Stimulated activated CD8-positive, alpha-beta memory T cell treated with anti-CD3 and anti-CD28 coated beads, Interleukin-4, amount 100 ng/mL, for 24 hours (primary cell): ENCODE measurements around the gene SYT1.

Source experiments
- DNase-seq: peaks from one replicate; pipeline ENCODE4 v3.0.0-alpha.2; 2020; ENCODE audit warnings: low read depth

SYT1 gene

DNA sequence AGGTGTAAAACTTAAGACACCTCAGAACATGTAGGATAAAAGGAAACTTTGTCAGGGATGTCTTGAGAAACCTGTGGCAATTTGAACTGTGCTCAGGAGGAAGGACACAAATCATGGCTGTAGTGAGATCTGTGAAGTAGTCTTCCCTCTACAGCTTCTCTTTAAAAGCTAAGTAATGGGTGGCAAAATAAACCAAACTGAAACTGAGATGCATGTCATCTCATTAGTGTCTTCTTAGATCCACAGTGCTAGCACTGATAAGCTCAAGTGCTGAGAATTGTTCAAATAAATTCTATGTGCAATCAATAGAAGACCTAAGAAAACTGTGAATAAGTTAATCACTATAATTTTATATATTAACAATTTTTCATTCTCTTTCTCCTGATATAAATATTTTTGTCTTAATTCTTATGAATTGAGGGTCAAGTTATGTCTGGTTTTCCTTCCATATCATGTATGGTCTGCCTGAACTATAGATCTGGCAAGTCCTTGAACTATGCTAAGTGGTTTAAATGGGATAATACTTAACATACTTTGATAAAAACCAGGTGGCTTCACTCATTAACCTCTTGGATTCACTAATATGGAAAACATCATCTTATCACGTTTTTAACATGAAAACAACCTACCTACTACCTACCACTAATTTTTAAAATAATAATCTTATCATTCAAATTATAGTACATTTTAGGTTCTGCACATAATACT, 27.2 kb downstream of the SYT1 start:
- DNase-seq = no peak

DNA sequence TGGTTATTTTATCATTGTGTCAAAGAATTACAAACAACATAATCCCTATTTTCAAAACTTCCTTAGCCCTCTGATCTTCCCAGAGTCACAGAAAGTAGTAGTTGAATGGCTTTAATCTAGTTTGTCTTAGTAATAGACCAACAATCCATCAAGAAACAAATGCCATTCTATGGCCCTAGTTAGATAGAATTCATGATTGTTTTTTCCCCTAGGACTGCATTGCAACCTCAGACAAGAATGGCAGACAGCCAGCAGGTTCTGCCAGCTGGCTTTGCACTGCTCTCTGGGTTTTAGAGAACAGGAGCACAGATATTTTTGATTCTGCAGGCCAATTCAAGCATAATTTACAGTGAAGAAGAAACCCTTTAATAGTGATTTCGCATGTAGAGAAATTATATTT, 33.8 kb downstream of the SYT1 start:
- no peak for DNase-seq

DNA sequence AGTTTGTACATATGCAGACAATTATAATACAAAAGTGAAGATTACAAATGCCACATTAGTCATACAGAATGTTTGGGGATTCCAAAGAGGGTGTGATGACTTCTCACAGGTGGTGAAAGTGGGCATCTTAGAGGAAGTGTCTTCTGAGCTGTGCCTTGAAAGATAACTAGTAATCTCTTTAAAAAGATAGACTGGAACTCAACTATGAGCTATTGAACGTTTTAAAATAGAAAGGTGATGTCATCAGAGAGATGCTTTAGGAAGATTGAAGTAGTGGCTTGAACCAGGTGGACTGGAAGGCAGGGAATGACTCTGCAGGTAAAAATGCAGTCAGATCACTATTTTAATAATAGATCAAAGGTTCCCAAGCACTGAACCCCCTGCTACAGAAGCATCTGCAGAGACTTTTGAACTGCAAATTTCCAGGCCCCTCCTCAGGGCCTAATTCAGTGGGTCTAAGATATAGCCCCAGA, 50.3 kb downstream of the SYT1 start:
- no peak for DNase-seq

DNA sequence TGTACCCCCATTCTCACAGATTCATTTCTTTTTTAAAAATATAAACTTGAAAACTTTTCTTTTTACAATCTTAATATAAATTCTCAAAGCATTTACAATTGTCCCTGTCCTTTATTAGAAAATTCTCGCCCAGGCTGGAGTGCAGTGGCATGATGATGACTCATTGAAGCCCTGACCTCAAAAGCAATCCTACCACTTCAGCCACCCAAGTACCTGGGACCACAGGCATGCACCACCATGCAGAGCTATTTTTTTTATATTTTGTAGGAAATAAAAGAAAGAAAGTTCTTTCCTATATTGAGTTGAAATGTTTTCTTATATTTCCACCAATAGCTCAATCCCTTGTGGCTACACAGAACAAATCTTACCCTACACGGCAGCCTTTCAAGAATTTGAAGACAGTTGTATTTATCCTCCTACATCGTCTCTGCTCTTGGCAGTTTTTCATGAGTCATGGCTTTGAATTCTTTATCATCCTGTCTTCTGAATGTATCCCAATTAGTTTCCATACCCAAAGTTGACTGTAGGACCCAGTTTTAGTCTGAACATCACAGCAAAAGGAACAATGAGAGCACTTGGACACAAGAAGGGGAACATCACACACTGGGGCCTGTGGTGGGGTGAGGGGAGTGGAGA, 52.4 kb downstream of the SYT1 start:
- DNase-seq = no peak

DNA sequence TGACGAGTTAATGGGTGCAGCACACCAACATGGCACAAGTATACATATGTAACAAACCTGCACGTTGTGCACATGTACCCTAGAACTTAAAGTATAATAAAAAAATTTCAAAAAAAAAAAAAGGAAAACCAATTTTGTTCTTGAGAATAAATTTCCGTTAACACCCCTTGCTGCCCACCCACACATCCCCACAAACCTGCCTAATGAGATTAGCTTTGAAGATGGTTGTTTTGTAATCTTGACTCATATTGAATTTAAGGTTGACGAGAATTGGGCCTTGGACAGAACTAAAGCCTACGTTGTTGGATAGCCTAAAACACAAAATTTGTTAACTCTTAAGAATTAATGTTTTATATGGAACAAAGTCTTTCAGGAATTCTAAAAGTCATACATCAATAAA, 52.9 kb downstream of the SYT1 start:
- no peak for DNase-seq

DNA sequence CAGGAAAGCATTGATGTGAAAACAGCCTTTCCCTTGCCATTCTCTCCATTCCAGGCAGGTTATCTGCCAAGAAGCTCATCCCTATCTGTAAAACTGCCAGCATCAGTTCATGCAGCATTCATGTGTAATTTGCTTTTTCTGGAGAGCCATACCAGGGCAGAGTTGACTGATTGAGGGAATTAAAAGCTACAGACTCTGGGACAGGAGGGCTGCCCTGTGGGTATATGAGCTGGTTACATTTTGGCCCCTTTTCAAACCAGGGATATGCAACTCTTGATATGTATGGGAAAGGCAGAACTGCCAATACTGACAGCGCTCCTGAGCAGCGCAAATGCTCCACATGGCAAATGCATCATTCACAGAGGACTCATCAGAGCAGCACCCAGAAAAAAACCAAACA, 53.7 kb downstream of the SYT1 start:
- DNase-seq = no peak

DNA sequence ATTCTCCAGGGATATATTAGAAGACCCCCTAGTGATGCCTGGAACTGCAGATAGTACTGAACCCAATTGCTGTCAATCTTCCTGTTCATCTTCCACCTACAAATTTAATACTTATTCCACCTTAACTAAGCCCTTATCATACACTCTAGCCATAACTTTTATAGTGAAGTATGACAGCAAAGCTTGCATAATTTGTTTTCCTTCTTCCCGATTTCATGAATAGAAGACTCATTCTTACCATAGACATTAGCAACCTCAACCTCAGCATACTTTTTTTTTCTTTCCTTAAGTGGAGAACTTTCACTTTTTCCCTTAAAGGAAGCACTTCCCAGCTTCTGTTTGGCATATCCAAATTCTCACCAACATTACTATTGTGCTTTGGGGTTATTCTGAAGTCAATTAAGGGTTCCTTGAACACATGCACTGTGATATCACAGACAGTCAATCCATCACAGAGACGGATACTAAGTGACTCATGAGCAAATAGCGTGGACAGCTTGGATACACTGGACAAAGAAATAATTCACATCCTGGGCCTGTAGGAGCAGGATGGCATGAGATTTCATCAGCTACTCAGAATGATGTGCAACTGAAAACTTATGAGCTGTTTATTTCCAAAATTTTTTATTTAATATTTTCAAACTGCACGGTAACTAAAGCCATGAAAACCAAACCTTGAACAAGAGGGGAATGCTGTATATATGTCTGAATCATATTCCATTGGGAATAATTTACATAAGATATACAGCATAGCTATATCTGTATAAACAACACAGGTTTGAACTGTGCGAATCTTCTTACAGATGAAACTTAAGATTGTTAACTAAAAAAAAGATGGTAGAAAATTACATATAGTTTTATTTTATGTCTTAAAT, 63.9 kb downstream of the SYT1 start:
- no peak for DNase-seq

DNA sequence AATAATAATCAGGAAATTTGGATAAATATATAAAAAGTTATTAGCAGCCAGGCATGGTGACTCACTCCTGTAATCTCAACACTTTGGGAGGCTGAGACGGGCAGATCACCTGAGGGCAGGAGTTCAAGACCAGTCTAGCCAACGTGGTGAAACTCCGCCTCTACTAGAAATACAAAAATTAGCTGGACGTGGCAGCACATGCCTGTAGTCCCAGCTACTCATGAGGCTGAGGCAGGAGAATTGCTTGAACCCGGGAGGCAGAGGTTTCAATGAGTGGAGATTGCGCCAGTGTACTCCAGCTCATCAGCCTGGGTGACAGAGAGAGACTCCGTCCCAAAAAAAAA, 64.5 kb downstream of the SYT1 start:
- DNase-seq = no peak

DNA sequence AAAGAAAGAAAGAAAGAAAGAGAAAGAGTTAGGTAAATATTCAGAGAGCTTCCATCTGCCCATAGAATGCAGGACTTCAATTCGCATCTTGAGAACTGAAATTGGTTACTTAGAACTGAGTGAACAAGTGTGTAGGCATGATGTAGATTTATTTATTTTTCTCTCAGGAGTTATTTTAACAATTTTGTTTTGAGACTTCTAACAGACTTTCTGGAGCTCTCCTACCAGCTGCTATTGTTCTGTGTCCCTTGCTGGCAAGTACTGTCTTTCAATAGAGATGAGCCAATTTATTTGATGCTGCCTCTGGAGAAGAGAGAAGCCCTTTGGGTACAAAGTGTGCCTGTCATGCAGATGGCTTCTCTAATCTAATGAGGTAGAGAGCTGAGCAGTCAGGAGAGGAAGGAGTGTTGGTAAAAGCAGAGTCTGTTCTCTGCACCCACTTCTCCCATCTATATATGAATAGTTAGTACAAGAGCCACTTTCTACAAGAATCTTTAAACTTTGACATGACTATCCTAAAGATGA, 67.0 kb downstream of the SYT1 start:
- DNase-seq = no peak

DNA sequence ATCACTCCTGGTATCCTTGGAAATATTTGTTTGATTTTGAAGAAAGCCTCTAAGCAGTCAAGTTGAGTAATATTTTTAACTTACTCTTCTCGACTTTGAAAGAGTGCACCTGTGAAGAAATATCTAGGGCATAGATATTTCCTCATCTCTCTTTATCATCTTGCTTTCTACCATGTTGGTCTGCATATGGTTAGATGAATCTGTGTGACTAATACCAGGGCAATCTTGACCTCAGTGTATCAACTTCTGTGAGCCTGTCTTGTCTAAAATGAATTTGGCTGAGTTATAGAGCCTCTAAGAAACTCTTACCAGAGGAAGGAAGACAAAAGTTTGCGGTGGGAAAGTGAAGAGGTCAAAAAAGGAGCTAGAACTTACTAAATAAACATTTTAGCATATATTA, 68.4 kb downstream of the SYT1 start:
- DNase-seq = no peak

DNA sequence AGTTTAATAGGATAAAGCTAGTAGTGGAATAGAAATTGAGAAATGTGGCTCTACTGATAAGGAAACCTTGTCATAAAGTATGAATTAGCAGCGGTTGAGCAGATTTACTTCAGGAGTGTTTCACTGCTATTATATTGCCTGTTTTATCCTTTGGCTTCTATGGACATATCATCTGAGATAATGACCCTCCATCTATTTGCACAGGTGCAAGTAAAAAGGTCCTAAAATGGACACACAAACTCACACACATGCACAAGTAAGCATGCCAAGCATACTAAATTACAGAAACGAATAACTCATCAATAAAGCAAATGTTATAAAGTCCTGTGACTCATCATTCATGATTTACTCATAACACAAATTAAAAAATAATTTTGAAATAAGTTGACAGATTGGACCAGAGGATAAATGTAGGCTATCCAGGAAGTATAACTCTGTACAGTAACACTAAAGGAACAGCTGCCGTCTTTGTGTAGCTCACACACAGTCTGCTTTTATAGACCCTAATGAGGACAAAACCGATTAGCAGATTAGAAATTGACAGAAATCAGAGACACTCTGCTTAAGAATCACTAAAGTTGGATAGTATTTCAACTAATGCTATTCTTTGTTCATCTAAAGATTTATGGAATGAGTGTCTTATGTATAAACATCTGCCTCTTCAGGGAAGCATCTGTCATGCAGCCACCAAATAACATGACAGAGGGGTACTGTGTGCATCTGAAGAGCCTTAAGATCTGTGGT, 73.9 kb downstream of the SYT1 start:
- DNase-seq = no peak

DNA sequence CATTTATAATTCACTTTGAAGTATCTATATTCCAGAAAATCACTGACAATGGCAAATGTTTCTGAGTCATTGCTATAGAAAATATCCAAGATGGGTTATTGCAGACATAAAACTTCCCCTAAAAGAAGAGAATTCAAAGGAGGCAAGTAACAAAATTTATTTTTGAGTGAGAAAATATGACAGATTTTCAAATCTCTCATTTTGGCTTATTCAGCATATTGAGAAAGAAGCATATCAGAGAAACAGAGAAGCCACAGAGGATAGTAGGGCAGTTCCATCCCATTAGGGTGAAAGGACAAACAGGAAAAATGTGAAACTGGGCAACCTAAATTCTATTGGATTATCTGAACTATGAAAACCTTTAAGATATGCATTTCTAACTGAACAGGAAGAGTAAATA, 85.0 kb downstream of the SYT1 start:
- DNase-seq = no peak

DNA sequence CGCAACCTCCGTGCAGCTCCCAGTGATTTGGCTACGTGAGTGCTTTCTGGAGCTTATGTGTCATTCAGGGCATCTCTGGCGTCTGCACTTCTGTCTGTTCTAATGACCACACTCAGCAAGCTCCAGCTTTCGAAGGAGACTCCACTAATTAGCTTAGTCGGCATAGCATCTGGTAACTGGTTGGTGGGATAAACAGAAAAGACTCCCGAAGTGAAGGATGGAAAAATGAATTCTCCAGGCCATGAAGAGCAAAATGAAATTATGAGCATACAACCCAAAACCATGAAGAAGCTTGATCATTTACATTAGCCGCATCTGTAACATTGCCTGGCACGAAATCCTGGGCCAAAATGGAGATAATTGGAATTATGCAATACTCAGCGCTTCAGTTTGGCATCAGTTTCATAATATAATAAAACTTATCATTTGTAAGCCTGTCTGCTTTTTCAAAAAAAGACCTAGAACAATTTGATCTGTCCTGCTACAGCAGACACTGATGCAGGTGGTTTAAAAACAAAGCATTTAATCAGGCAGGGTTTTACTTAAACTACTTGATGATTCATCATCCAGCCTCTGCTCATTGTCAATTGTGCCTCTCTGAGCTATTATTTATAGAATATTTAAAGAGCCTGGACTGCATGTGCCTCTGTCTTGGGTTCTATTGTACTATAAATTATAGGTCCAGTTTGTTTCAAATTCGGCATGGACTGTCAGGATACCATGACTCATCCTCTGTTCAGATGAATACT, 87.4 kb downstream of the SYT1 start:
- DNase-seq = no peak

DNA sequence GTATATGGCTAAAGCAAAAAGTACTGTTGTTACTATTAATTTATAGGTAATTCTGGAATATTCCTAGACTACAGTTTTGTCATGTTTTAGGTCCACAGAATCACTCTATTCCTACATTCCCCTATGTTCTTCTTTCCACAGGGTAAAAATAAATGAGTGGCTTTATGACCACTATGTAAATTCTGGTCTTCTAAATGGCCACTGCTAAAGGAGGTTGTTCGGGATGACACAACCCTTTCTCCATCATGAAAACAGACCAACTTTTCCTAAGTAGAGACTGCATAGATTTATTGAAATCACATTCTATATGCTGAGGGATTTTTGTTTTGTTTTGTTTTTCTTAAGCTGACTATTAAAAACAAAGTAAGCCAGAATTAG, 88.0 kb downstream of the SYT1 start:
- DNase-seq = no peak

DNA sequence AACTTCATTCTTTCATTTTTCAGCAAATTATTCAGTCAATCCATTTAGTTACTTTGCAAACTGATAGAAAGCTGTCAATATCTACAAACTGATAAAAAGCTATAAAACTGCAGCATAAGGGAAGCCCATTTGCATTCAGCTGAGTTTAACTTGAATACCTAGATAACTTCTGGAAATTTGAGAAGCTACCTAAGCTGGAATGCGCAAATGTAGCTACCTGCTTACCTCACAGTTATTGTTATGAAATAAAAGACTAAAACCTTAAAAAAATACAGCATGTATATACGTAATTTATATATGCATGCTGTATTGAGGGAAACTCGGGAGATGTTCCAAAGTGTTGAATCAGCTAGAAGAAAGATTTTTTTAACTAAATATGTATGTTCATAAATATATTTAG, 94.4 kb downstream of the SYT1 start:
- DNase-seq = no peak

DNA sequence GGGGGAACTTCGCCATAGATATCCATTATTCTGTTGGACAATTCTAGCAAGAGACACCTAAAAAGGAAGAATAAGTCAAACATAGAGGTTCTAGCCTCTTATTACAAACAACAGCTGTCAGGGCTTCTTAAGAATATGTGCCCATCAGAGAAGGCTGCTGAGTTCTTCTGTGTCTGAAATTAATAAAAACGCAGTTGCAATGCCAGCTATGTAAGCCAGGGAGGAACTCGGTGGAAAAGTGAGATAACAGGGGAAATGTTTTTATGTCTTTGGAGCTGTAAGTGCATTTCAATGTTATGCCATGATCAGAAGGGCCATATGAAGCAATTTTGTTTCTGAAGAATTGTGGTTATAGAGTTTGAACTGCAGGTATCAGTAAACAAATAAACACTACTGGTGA, 95.0 kb downstream of the SYT1 start:
- no peak for DNase-seq

DNA sequence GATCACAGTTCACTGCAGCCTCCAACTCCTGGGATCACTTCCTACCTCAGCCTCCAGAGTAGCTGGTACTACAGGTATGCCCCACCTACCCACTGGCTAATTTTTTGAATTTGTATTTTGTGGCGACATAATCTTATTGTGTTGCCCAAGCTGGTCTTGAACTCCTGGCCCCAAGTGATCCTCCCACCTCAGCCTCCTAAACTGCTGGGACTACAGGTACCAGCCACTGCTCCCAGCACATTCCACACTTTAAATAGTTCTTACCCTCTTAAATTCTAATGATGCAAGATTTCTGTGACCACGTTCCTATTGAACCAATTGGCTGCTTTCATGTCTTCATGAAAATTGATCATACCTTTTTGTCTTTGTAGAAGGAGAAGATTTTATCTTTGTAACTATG, 96.6 kb downstream of the SYT1 start:
- no peak for DNase-seq

DNA sequence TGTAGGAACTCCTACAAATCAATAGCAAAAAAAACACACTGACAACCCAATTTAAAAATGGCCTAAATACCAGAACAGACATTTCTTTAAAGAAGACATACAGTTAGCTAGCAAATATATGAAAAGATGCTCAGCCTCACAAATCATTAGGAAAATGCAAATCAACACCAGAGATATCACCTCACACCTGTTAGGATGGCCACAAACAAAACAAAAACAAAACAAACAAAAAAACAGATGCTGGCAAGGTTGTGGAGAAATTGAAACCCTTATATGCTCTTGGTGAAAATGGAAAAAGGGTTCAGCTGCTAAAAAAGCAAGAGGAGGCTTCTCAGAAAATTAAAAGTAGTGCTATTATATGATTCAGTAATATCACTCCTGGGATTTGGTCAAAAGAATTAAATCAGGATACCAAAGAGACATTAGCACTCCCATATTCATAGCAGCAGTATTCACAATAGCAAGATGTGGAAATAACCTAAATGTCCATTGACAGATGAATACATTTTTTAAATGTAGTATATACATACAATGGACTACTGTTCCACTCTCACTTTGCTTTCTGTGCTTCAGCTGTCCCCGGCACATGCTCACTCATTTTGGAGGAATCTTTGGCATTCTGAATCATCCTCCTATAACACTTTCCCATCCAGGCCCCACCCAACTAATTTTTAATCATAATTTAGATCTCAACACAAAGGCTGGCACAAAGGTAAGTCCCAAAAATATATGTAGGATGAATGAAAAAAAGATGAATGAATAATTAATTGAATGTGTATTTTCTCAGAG, 99.1 kb downstream of the SYT1 start:
- DNase-seq = no peak

DNA sequence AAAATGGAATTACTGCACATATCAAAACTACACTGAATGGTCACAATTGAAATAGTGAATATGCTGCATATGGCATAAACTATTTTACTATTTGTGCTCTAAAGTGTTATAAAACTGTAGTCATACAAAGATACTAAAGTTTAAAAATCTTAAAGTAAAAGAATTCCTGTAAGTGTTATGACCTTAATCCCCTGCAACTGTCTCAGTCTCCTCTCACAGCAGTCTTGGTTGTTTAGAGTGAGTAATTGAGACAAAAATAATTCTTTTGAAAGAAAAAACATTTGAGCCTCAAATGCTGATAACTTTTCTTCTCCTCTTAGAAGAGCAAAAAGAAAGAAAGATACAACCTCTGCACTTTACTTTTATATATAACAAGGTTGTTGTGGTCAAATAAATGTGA, 99.9 kb downstream of the SYT1 start:
- no peak for DNase-seq

DNA sequence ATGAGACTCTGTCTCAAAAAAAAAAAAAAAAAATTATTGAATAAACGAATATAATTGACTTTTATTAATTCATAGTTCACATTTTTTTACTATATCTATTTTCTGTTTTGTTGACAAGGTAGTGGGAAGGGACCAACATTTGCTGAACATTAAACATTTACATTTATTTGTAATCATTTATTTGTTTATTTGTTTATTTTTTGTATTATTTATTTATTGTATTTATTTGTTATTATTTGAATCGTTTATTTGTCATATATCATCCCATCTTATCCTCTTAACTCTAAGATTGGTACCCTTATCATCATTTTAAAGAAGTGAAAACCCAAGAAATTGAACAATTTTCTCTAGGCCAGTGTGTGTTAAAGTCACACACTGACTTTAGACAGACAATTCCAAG, 101.5 kb downstream of the SYT1 start:
- DNase-seq = no peak

DNA sequence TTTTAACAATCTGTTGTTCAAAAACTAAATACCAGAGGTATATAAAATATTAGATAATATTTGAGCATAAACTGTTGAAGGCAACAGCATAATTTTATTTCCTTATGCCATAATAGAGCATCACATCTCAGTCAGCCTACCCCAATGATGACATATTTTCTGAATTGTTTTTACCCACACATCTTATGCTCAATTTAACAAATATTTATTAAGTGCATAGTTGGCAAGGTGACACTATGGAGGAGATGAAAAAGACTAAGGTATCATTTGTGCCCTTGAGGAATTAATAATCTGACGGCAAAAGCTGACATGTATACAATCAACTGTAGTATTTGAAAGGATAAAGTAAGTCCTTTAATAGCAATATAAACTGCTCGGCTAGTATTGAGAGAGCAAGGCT, 102.4 kb downstream of the SYT1 start:
- no peak for DNase-seq
